GM23248 (cell line): ENCODE data around the gene ADAM12.

Experiments
- EZH2 ChIP-seq: fragments of 200-600 bp; sonication (generic); IDR thresholded peaks from 2 replicates; pipeline ENCODE4 v1.6.1; 2018; ENCODE audit warnings: antibody characterized with exemption, mild to moderate bottlenecking; ENCODE audit not compliant: insufficient read depth, poor library complexity, severe bottlenecking
- EZH2phosphoT487 ChIP-seq: fragments of 200-600 bp; sonication (generic); IDR thresholded peaks from 2 replicates; pipeline ENCODE4 v1.6.1; 2018; ENCODE audit warnings: antibody characterized with exemption, moderate library complexity, mild to moderate bottlenecking, low read depth; ENCODE audit not compliant: insufficient read depth

DNA sequence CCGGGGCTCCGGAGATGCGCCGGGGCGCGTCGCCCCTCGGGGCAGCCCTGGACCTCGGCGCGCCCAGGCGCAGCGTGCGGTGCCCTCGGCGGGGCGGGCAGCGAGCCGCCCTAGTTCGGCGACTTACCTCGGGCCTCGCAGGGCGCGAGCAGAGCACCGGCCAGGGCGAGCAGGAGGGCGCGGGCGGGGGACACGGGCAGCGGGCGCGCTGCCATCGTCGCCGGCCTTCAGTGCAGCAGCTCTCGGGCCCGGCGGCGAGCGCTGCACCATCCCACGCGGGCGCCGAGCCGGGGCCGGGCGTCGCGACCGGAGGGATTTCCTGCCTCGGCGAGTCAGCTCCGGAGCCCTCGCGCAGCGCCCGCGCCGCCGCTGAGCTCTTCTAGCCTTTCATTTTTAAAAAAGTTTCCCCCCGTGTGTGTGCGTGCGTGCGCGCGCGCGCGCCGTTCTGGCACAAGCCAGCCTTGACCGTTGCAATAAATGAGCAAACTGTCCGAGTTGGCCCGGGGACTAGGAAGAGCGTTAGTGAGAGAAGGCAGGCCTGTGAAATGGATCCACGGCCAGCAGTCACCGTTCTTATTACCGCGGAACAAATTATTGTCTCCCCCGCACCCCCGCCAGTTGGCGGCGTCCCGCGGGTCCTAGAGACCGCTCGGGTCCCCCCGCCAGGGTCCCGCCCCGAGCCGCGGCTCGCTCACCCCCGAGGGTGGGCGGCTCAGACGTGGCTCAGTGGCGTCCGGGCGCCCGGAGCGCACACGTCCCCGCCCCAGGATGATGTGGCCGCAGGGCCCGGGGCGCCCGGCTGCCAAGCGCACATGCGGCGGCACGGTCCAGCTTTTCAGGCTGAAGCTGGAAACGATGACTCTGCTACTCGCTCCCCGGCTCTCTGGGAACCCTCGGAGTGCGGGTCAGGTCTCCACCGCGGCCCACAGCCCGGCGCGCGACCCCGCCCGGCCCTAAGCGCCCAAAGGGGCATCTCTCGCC, at the start of gene ADAM12:
- TF ChIP-seq EZH2 = no peak
- no peak for TF ChIP-seq EZH2phosphoT487
